Activated CD4-positive, alpha-beta T cell treated with anti-CD3 and anti-CD28 coated beads for 36 hours (primary cell): Measurements from ENCODE around the gene CLDND2. TPM values are rescaled to one million over a fixed set of nuclear protein-coding genes. Genes with fewer than 3 reads are reported as not detected.
A peak's percentile ranks its signal among the peaks of the same experiment; 100 is the strongest.
"Not testable (repeated sequence)": the region's sequence is repeated elsewhere in the genome, so short reads cannot be mapped to it uniquely, and the experiment has no call there.

Experiments
- ATAC-seq: fragments of 200-7000 bp; cut with Tn5 transposase; one replicate; pipeline ENCODE4 v1.10.0; 2021; ENCODE audit warnings: mild to moderate bottlenecking, moderate library complexity
- CTCF ChIA-PET: fragments of 350-600 bp; sonication (Branson Sonifier 250); formaldehyde crosslinking; loops from one replicate; lab custom pipeline; 2021; ENCODE audit warnings: antibody characterized with exemption; lab: Charles Lee
- POLR2A ChIA-PET: fragments of 350-600 bp; sonication (Branson Sonifier 250); formaldehyde crosslinking; loops from one replicate; lab custom pipeline; 2021; ENCODE audit warnings: antibody characterized with exemption, inconsistent platforms; lab: Charles Lee
- DNase-seq: peaks from one replicate; pipeline ENCODE4 v3.0.0-alpha.2; 2020
- H3K27ac Mint-ChIP-seq: one replicate; pipeline ENCODE4 v1.8.0; 2021; ENCODE audit warnings: mixed read lengths
- H3K27me3 Mint-ChIP-seq: one replicate; pipeline ENCODE4 v1.8.0; 2021; ENCODE audit warnings: mixed read lengths
- H3K36me3 Mint-ChIP-seq: one replicate; pipeline ENCODE4 v1.8.0; 2021; ENCODE audit warnings: low read depth, mixed read lengths
- H3K4me1 Mint-ChIP-seq: one replicate; pipeline ENCODE4 v1.8.0; 2021; ENCODE audit warnings: mixed read lengths
- H3K4me3 Mint-ChIP-seq: one replicate; pipeline ENCODE4 v1.8.0; 2021; ENCODE audit warnings: mild to moderate bottlenecking, moderate library complexity, mixed read lengths
- H3K9me3 Mint-ChIP-seq: one replicate; pipeline ENCODE4 v1.8.0; 2021; ENCODE audit warnings: low read depth, mixed read lengths
- intact Hi-C, 2 experiments: fragments of 100-400 bp; cut with DNase I in 1 of 2; cut with micrococcal nuclease in 1 of 2; formaldehyde crosslinking; loops; one replicate each; pipeline versions ENCODE4 v1.14.2 to v1.15.1; 2022 to 2024; cut with DNase I, micrococcal nuclease
- total RNA-seq, 2 experiments: library from RNA; stranded (reverse); gene quantifications; one replicate each; pipeline ENCODE4 v1.2.3, GENCODE V29; 2021

The CLDND2 gene, protein sequence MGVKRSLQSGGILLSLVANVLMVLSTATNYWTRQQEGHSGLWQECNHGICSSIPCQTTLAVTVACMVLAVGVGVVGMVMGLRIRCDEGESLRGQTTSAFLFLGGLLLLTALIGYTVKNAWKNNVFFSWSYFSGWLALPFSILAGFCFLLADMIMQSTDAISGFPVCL
- total RNA-seq, result 1 to 10 TPM; 3.2 to 4.9 TPM

DNA sequence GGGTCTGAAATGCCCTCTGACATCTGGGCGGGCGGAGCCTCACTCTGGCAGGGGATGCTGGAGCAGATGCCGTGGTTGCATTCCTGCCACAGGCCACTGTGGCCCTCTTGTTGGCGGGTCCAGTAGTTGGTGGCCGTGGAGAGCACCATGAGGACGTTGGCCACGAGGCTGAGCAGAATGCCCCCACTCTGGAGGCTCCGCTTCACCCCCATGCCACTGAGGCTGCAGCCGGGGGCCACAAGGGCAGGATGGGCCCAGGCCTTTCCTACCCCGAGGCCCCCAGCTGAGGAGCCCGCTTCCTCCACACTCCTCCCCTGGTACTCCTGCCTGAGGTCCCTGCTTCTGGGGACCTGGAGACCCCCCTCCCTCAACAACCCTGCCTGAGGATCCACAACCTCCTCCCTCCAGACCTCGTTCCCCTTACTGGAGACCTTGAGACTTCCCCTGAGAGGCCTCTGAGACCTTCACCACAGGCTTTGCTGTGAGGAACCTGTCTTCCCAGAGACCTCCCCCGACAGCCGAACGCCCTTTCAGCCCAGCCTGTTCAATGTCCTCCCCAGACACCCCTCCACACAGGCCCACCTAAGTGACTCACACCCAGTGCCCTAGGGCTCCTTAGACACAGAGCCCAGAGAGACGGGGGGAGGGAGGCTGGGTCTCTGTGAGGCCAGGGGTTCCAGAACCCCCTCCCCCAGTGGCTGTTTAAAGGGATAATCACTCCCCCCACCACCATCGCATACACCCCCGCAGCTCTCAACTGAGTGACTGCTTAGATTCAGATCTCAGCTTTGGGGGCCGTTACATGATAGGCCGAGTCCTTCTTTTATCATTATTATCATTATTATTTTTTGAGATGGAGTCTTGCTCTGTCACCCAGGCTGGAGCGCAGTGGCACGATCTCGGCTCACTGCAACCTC is at the start of gene CLDND2:
Gene CLDND2, minus strand, starts transcription at position 638 of the 917 bp plus-strand sequence. Its CDS starts 426 bp downstream, at position 212.
- DNase-seq, result peak; percentile 31
- intact Hi-C loops, result no loop called here

DNA sequence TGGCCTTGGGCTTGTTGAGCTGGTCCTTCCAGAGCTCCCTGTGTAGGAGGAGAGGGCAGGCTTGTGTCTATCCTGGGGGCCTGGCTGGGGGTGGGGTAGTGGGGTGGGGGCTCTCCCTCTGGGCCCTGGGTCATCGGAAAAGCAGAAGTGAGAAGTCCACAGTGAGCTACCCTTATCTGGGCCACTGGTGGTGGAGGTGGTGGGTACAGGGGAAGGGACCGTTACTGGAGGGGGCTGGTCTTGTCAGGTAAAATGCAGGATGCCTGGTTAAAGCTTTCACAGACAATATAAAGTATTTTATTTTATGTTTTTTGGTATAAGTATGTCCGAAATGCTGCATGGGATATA is 49.0 kb upstream of the CLDND2 start:
- ATAC-seq (no peak), DNase-seq (no peak)
- ChIA-PET POLR2A (no interaction called here), CTCF (interaction anchor here (0.7 to 2.9 kb wide), 11 partner anchors 10 to 242 kb away, joined by 3 to 16 read pairs (median 3); no protein-coding TSS in a partner anchor)
- no peak overlapping the region for H3K27ac Mint-ChIP-seq
- H3K27me3 Mint-ChIP-seq, result peaks cover 18% of the 10 kb centered on the region
- intact Hi-C loops, result loop anchor here in 1 of 2 experiments (2.0 kb wide), 1 partner anchor 23 kb away; no protein-coding TSS in a partner anchor
- H3K4me3 Mint-ChIP-seq, result no peak overlapping the region
- no peaks in the 10 kb centered on the region for H3K36me3 Mint-ChIP-seq
- H3K9me3 Mint-ChIP-seq, result no peaks in the 10 kb centered on the region
- H3K4me1 Mint-ChIP-seq, result peaks cover 27% of the 10 kb centered on the region

More for the DNA sequence above, at the start of gene CLDND2:
- ChIA-PET POLR2A (interaction anchor here (0.9 to 2.1 kb wide), 4 partner anchors 14 to 80 kb away, joined by 4 to 11 read pairs (median 6); no protein-coding TSS in a partner anchor), CTCF (interaction anchor here (1.0 to 1.7 kb wide), 5 partner anchors 11 to 53 kb away, joined by 3 to 11 read pairs (median 5); no protein-coding TSS in a partner anchor)
- H3K27me3 Mint-ChIP-seq, result no peaks in the 10 kb centered on the region
- H3K9me3 Mint-ChIP-seq, result no peaks in the 10 kb centered on the region
- no peak for ATAC-seq
- peak within 1 kb of the TSS; percentile 90 for H3K4me3 Mint-ChIP-seq
- peaks cover 28% of the 10 kb centered on the region for H3K36me3 Mint-ChIP-seq
- H3K27ac Mint-ChIP-seq, result peak within 1 kb of the TSS; percentile 97
- H3K4me1 Mint-ChIP-seq, result peaks cover 58% of the 10 kb centered on the region

DNA sequence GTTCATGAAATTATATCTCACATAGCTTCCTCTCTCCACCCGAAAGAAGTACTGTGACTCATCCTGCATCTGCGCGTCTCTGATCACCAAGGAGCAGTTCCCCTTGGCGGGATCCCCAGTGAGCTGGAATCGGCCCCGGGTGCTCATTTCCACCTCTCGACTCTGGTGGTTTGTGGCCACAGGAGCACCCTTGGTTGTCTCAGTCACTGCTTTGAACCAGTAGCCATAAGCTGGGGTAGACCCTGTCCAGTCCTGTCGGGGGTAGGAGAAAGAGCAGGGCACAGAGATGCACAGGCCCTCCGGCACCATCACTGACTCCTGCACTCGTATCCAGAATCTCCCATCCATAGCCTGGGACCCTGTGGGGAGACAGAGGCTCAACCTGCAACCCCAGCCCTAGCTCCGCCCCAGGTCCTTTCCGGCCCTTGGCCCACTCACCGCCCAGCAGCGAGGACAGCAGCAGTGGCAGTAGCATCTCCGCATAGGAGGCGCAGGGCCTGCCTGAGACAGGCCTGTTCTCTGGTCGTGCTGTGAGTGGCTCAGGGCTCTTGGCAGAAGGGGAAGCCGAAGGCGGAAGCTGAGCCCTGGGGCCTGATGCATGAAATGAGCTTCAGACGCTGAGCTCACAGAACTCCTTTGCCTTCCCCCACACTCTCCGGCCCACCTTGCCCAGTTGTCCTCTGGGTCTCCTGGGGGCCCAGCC is 48.5 kb upstream of the CLDND2 start, which contains the start of gene SIGLEC10:
Gene SIGLEC10, minus strand, starts transcription at position 536 of the 703 bp plus-strand sequence. Its CDS starts 61 bp downstream, at position 475.
- no peaks in the 10 kb centered on the region for H3K9me3 Mint-ChIP-seq
- POLR2A ChIA-PET, result interaction anchor here (0.5 kb wide), 1 partner anchor 1483 kb away, joined by 6 read pairs; no protein-coding TSS in a partner anchor
- intact Hi-C loops, result loop anchor here in 1 of 2 experiments (2.0 kb wide), 1 partner anchor 22 kb away; no protein-coding TSS in a partner anchor
- no peak within 1 kb of the TSS for H3K27ac Mint-ChIP-seq
- DNase-seq, result peak; percentile 73
- peaks cover 27% of the 10 kb centered on the region for H3K4me1 Mint-ChIP-seq
- H3K36me3 Mint-ChIP-seq, result no peaks in the 10 kb centered on the region
- CTCF ChIA-PET, result interaction anchor here (0.6 to 2.9 kb wide), 11 partner anchors 10 to 321 kb away, joined by 3 to 16 read pairs (median 3); no protein-coding TSS in a partner anchor
- ATAC-seq, result peak; percentile 75
- H3K27me3 Mint-ChIP-seq, result peaks cover 18% of the 10 kb centered on the region
- no peak within 1 kb of the TSS for H3K4me3 Mint-ChIP-seq

DNA sequence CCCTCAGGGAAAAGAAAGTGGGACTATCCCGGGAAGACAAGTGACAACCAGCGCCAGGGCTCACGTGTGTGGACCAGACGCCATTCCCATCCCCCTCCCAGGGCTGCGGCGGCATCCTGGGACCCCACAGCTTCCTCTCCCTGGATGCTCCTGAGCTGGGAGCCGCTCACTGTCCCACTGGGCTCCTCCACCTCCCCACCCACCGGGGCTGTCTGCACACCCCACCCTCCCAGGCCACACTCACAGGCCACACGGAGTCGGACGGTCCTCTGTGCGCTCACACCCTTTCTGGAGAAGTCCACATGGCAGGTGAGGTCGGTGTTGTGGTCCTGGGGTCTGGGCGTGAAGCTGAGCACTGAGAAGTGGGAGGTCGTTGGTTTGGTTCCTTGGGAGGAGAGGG is 47.6 kb upstream of the CLDND2 start:
- DNase-seq, H3K9me3 Mint-ChIP-seq, H3K36me3 Mint-ChIP-seq, ATAC-seq, H3K27ac Mint-ChIP-seq, H3K4me3 Mint-ChIP-seq: not testable (repeated sequence)
- CTCF ChIA-PET, result interaction anchor here (0.6 to 2.9 kb wide), 4 partner anchors 9 to 320 kb away, joined by 4 to 16 read pairs (median 7); no protein-coding TSS in a partner anchor
- H3K4me1 Mint-ChIP-seq, result peaks cover 26% of the 10 kb centered on the region
- intact Hi-C loops, result loop anchor here in 1 of 2 experiments (2.0 kb wide), 1 partner anchor 22 kb away; no protein-coding TSS in a partner anchor
- peaks cover 18% of the 10 kb centered on the region for H3K27me3 Mint-ChIP-seq
- POLR2A ChIA-PET, result interaction anchor here (0.5 kb wide), 1 partner anchor 1482 kb away, joined by 6 read pairs; no protein-coding TSS in a partner anchor

DNA sequence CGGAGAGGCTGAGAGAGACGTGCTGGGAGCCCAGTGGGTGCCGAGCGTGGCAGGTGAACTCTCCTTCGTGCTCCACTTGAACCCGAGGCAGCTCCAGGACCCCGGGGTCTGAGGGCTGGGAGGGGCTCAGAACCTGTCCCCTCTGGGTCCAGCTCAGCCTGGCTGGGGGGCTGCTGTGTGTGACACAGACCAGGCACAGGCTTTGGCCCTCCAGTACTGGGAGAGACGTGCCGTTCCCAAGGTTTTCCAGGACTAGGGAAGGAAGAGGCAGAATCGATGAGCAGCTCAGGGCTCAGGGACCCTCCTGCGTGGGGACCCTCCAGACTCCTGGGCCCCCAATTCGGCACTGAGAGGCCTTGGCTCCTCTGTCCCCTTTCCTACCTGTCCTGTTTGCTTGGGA is 46.4 kb upstream of the CLDND2 start:
- intact Hi-C loops, result no loop called here
- ATAC-seq, result no peak
- H3K9me3 Mint-ChIP-seq, result no peaks in the 10 kb centered on the region
- H3K27ac Mint-ChIP-seq, result no peak overlapping the region
- no peaks in the 10 kb centered on the region for H3K36me3 Mint-ChIP-seq
- peaks cover 21% of the 10 kb centered on the region for H3K4me1 Mint-ChIP-seq
- peaks cover 16% of the 10 kb centered on the region for H3K27me3 Mint-ChIP-seq
- CTCF ChIA-PET, result no interaction called here
- H3K4me3 Mint-ChIP-seq, result no peak overlapping the region
- DNase-seq, result no peak
- POLR2A ChIA-PET, result no interaction called here

DNA sequence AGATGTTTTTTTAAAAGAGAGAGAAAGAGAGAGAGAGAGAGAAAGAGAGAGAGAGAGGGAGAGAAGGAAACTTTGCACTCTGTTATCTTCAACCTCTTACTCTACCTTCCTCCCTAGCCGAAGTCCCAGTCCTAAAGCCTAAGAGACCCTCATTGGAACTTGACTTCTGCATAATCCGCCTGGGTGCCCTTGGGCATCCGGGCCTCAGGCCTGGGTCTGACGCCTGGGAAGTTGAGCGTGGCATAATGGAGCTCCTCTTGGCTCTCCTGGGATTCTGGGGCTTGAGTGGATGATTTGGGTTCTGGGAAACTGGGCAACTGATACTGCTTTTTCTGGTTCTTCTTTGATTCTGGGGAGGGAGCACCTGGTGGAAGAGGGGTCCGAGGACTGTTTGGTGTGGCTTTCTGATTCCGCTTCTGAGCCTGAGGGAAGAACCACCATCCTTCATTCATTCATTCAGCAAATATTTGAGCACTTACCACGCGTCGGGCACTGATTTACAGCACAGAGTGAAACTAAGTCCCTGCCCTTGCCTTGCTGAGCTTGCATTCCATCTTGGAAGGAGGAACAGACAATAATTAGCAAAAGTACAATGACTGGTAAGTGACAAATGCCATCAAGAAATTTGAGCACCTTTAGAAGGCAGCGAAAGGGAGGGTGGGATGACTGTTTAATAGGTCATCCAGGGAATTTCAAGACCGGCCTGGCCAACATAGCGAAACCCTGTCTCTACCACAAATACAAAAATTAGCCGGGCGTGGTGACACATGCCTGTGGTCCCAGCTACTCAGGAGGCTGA is 42.3 kb upstream of the CLDND2 start:
- intact Hi-C loops, result no loop called here
- ChIA-PET CTCF (no interaction called here), POLR2A (no interaction called here)
- Mint-ChIP-seq H3K9me3 (no peaks in the 10 kb centered on the region), H3K27ac (no peak overlapping the region), H3K27me3 (no peaks in the 10 kb centered on the region), H3K36me3 (no peaks in the 10 kb centered on the region), H3K4me3 (no peak overlapping the region), H3K4me1 (peaks cover 4% of the 10 kb centered on the region)
- DNase-seq (no peak), ATAC-seq (no peak)

DNA sequence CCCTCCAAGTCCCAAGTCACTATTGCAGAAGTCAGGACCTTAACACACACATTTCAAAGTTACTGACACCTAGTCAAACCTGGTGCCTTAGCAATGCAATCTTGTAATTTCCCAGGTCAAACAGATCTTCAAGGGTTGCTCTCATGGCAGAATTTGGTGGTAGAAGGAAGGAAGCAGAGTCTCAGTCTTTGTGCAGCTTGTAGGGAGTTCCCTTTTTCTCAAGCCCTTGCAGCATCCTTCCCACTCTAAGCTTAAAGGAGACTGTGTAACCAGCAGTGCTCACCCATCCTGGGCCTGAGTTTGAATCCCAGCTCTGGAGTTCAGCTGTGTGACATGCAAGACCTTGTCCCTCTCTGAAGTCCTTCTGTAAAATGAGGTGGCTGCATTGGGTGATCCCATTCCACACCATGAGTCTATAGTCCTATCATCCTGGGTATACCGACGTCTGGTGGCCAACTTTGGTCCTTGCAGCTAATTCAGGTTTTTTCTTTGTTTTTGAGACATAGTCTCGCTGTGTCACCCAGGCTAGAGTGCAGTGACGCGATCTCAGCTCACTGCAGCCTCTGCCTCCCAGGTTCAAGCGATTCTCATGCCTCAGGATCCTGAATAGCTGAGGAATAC is 38.8 kb upstream of the CLDND2 start:
- ATAC-seq, result peak; percentile 89
- Mint-ChIP-seq H3K4me3 (no peak overlapping the region), H3K36me3 (peaks cover 16% of the 10 kb centered on the region), H3K27me3 (no peaks in the 10 kb centered on the region), H3K9me3 (no peaks in the 10 kb centered on the region), H3K27ac (no peak overlapping the region), H3K4me1 (peaks cover 4% of the 10 kb centered on the region)
- intact Hi-C loops, result loop anchor here in 1 of 2 experiments (1.0 kb wide), 1 partner anchor 68 kb away; no protein-coding TSS in a partner anchor
- ChIA-PET CTCF (interaction anchor here (0.6 to 2.3 kb wide), 12 partner anchors 9 to 249 kb away, joined by 3 to 8 read pairs (median 4); no protein-coding TSS in a partner anchor), POLR2A (no interaction called here)
- peak; percentile 53 for DNase-seq

DNA sequence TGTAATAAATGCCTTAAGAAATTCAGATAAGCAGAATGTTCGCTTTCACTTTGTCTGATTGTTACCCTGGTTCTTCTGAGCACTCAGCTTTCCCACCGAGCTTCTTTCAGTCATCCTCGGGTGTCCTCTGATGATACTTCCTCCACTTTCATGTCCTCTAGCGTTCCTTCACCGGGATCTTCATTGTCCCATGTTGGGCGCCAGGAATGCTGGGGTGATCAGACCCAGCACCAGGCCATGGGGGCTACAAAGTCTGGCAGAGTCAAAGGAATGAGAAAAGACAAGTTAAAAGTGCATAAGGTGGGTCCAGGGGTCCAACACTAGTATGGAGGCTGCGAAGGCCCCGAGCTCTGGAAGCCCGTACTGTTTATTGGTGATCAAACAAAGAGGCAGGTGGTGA is 33.3 kb upstream of the CLDND2 start:
- H3K27ac Mint-ChIP-seq, result no peak overlapping the region
- ChIA-PET CTCF (no interaction called here), POLR2A (no interaction called here)
- peaks cover 38% of the 10 kb centered on the region for H3K36me3 Mint-ChIP-seq
- no peaks in the 10 kb centered on the region for H3K27me3 Mint-ChIP-seq
- no peak overlapping the region for H3K4me3 Mint-ChIP-seq
- no peak for DNase-seq
- intact Hi-C loops, result no loop called here
- ATAC-seq, result no peak
- peaks cover 12% of the 10 kb centered on the region for H3K9me3 Mint-ChIP-seq
- H3K4me1 Mint-ChIP-seq, result peaks cover 9% of the 10 kb centered on the region

DNA sequence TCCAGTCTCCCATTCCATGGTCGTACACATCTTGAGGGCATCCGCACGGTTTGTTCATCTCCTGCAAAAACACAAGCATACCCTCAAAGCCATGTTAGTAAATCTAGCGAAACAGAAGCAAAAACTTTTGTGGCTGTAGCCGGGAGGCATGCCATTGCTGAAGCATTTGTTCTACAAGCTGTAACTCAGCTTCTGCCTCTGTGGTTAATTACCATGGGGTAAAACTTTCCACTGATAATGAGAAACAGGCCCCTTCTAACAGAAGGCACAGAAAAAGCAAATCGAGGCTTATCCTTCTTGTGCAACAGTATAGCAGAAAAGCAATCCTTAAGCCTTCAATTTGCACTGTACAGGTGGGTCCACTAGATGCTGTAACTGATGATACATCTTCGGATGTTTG is 31.1 kb upstream of the CLDND2 start:
- CTCF ChIA-PET, result interaction anchor here (1.4 to 5.2 kb wide), 4 partner anchors 18 to 60 kb away, joined by 4 to 26 read pairs (median 11); partner anchors contain the start of gene SIGLEC10
- Mint-ChIP-seq H3K36me3 (peaks cover 48% of the 10 kb centered on the region), H3K9me3 (peaks cover 12% of the 10 kb centered on the region), H3K4me1 (peaks cover 22% of the 10 kb centered on the region)
- ATAC-seq, H3K27me3 Mint-ChIP-seq, POLR2A ChIA-PET, H3K4me3 Mint-ChIP-seq, DNase-seq, H3K27ac Mint-ChIP-seq: not testable (repeated sequence)
- intact Hi-C loops, result loop anchor here in 1 of 2 experiments (10.0 kb wide), 1 partner anchor 585 kb away; no protein-coding TSS in a partner anchor
